Measurements from ENCODE around the gene CD19. TPM values are rescaled to one million over a fixed set of nuclear protein-coding genes. Genes with fewer than 3 reads are reported as not detected.

CD19 gene
- total RNA-seq, 1 experiment from 2014 or later, result not detected

DNA sequence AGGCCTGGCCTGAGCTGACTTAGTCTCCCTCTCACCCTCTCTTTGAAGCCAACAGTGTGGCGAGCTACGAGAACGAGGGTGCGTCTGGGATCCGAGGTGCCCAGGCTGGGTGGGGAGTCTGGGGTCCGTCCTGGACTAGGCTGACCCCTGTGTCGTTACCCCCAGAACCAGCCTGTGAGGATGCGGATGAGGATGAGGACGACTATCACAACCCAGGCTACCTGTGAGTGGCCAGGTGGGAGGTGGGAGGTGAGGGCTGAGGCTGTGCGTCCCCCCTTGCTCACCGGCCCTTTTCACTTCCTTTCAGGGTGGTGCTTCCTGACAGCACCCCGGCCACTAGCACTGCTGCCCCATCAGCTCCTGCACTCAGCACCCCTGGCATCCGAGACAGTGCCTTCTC lies 54.7 kb downstream of the CD19 start:
- intact Hi-C loops (cut with micrococcal nuclease; ENCODE audit: unreplicated experiment) (no loop called here), in situ Hi-C loops (cut with HindIII; ENCODE audit: low pct_unique_long_range_greater_than_20kb, low sequenced_read_pairs) (no loop called here)
- Histone ChIP-seq H3K27ac (ENCODE audit: low read length) (no peak overlapping the region), H3K4me1 (ENCODE audit: control insufficient read depth, insufficient read depth, low read length) (no peaks in the 10 kb centered on the region), H3K36me3 (ENCODE audit: control insufficient read depth, insufficient read depth, low read length) (no peaks in the 10 kb centered on the region), H3K27me3 (ENCODE audit: control insufficient read depth, insufficient read depth, low read length) (no peaks in the 10 kb centered on the region), H3K9me3 (ENCODE audit: control insufficient read depth, insufficient read depth, low read depth, low read length) (no peaks in the 10 kb centered on the region), H3K4me3 (ENCODE audit: low read depth in 2 of 2, low read length in 2 of 2) (no peak overlapping the region)
- ChIA-PET CTCF (no interaction called here), POLR2A (no interaction called here)
- no peak for DNase-seq (ENCODE audit: low read depth, low spot score)
- TF ChIP-seq, protein P1, sequence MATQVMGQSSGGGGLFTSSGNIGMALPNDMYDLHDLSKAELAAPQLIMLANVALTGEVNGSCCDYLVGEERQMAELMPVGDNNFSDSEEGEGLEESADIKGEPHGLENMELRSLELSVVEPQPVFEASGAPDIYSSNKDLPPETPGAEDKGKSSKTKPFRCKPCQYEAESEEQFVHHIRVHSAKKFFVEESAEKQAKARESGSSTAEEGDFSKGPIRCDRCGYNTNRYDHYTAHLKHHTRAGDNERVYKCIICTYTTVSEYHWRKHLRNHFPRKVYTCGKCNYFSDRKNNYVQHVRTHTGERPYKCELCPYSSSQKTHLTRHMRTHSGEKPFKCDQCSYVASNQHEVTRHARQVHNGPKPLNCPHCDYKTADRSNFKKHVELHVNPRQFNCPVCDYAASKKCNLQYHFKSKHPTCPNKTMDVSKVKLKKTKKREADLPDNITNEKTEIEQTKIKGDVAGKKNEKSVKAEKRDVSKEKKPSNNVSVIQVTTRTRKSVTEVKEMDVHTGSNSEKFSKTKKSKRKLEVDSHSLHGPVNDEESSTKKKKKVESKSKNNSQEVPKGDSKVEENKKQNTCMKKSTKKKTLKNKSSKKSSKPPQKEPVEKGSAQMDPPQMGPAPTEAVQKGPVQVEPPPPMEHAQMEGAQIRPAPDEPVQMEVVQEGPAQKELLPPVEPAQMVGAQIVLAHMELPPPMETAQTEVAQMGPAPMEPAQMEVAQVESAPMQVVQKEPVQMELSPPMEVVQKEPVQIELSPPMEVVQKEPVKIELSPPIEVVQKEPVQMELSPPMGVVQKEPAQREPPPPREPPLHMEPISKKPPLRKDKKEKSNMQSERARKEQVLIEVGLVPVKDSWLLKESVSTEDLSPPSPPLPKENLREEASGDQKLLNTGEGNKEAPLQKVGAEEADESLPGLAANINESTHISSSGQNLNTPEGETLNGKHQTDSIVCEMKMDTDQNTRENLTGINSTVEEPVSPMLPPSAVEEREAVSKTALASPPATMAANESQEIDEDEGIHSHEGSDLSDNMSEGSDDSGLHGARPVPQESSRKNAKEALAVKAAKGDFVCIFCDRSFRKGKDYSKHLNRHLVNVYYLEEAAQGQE (IDR thresholded peaks at IDR 0.05; ENCODE audit: insufficient read depth in 1 of 2, low read depth in 2 of 2, low read length in 1 of 2), result no peak
- TF ChIP-seq SIN3A (IDR thresholded peaks at IDR 0.05; ENCODE audit: borderline replicate concordance, insufficient read depth, low read depth, low read length), result no peak
- TF ChIP-seq, protein P2, sequence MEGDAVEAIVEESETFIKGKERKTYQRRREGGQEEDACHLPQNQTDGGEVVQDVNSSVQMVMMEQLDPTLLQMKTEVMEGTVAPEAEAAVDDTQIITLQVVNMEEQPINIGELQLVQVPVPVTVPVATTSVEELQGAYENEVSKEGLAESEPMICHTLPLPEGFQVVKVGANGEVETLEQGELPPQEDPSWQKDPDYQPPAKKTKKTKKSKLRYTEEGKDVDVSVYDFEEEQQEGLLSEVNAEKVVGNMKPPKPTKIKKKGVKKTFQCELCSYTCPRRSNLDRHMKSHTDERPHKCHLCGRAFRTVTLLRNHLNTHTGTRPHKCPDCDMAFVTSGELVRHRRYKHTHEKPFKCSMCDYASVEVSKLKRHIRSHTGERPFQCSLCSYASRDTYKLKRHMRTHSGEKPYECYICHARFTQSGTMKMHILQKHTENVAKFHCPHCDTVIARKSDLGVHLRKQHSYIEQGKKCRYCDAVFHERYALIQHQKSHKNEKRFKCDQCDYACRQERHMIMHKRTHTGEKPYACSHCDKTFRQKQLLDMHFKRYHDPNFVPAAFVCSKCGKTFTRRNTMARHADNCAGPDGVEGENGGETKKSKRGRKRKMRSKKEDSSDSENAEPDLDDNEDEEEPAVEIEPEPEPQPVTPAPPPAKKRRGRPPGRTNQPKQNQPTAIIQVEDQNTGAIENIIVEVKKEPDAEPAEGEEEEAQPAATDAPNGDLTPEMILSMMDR (IDR thresholded peaks at IDR 0.05), result no peak
- no peak for TF ChIP-seq TCF7L2 (IDR thresholded peaks at IDR 0.05; ENCODE audit: low read depth, low read length)
- TF ChIP-seq POLR2AphosphoS5 (IDR thresholded peaks at IDR 0.05; ENCODE audit: low read depth, low read length), result no peak
- no peak for ATAC-seq
- no TSS peak for BruUV-seq (replicated peaks)

DNA sequence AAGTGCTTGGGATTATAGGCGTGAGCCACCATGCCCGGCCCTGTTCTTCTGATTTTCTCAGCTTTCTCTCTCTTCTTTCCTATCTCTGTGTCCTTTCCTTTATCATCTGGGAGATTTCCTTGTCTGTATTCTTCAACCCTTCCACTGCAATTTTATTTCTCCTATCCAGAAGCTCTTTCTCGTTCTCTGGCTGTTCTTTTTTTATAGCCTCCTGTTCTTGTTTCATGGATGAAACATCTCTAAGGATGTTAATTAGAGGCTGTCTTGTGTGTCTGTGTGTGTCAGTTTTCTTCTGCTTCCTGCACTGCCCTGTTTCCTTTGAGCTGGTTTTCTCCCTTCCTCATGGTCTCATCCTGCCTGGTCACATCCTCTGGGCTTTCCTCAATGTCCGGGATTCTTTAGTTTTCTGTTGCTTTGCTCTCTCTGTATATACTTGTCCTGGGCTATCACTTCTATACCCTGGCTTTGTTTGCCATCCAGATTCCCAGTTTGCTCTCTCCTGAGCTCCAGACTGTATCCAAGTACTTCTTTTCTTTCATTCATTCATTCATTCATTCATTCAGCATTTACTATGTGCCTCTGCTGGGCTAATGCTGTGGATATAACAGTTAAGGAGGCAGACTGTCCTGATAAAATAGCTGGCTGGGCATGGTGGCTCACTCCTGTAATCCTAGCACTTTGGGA lies 55.5 kb downstream of the CD19 start:
- Histone ChIP-seq H3K4me3 (ENCODE audit: low read depth in 2 of 2, low read length in 2 of 2) (no peak overlapping the region), H3K27me3 (ENCODE audit: control insufficient read depth, insufficient read depth, low read length) (no peaks in the 10 kb centered on the region), H3K9me3 (ENCODE audit: control insufficient read depth, insufficient read depth, low read depth, low read length) (no peaks in the 10 kb centered on the region), H3K27ac (ENCODE audit: low read length) (no peak overlapping the region), H3K36me3 (ENCODE audit: control insufficient read depth, insufficient read depth, low read length) (no peaks in the 10 kb centered on the region), H3K4me1 (ENCODE audit: control insufficient read depth, insufficient read depth, low read length) (no peaks in the 10 kb centered on the region)
- TF ChIP-seq SIN3A (IDR thresholded peaks at IDR 0.05; ENCODE audit: borderline replicate concordance, insufficient read depth, low read depth, low read length) (no peak), TCF7L2 (IDR thresholded peaks at IDR 0.05; ENCODE audit: low read depth, low read length) (no peak), POLR2AphosphoS5 (IDR thresholded peaks at IDR 0.05; ENCODE audit: low read depth, low read length) (no peak)
- TF ChIP-seq, protein P1 (IDR thresholded peaks at IDR 0.05; ENCODE audit: insufficient read depth in 1 of 2, low read depth in 2 of 2, low read length in 1 of 2), result no peak
- TF ChIP-seq, protein P2 (IDR thresholded peaks at IDR 0.05), result no peak
- no peak for ATAC-seq
- ChIA-PET CTCF (no interaction called here), POLR2A (no interaction called here)
- intact Hi-C loops (cut with micrococcal nuclease; ENCODE audit: unreplicated experiment) (no loop called here), in situ Hi-C loops (cut with HindIII; ENCODE audit: low pct_unique_long_range_greater_than_20kb, low sequenced_read_pairs) (no loop called here)
- BruUV-seq (replicated peaks), result no TSS peak
- DNase-seq (ENCODE audit: low read depth, low spot score), result no peak
